GM23338 (cell line): ENCODE data around the gene RTF1.

Experiments
- CREB1 ChIP-seq: fragments of 250-450 bp; sonication (Bioruptor Pico); IDR thresholded peaks from 2 replicates; pipeline ENCODE4 v1.5.0; 2020; ENCODE audit warnings: low read depth, mild to moderate bottlenecking, moderate library complexity
- EZH2 ChIP-seq: fragments of 200-600 bp; sonication (generic); IDR thresholded peaks from one replicate; pipeline ENCODE4 v1.8.0; 2017; ENCODE audit warnings: antibody characterized with exemption, mild to moderate bottlenecking, low read depth; ENCODE audit not compliant: unreplicated experiment
- STAT1 ChIP-seq: IDR thresholded peaks from one replicate; pipeline ENCODE4 v1.6.1; 2016; ENCODE audit warnings: antibody characterized with exemption; ENCODE audit not compliant: unreplicated experiment
- TF ChIP-seq, protein P1 (sequence below), 2 experiments: fragments of 200-600 bp in 1 of 2; sonication (generic) in 1 of 2; conservative IDR thresholded peaks; 2 replicates each; pipeline versions ENCODE4 v1.5.1 to v1.6.1; 2016 to 2017; ENCODE audit warnings: antibody characterized with exemption in 2 of 2, low read depth in 2 of 2, mild to moderate bottlenecking in 2 of 2, moderate library complexity in 1 of 2

DNA sequence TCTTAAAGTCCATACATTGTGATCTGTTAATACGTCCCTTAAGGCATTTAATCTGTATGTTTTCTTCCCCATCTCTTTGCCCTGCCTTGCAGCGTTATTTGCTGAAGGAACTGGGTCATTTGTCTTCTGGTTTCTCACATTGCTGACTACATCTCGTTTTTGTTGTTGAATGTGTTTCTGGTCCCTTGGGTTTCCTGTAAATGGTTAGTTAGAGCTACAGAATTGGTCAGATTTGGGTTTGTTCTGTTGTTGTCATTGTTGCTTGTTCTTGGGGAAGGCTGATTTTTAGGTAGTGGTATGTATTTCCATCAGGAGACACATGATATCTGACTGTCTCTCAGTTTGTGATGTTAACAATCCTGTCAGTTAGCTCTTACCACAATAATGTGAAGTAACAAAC is 49.8 kb downstream of the RTF1 start:
- TF ChIP-seq, protein P1, sequence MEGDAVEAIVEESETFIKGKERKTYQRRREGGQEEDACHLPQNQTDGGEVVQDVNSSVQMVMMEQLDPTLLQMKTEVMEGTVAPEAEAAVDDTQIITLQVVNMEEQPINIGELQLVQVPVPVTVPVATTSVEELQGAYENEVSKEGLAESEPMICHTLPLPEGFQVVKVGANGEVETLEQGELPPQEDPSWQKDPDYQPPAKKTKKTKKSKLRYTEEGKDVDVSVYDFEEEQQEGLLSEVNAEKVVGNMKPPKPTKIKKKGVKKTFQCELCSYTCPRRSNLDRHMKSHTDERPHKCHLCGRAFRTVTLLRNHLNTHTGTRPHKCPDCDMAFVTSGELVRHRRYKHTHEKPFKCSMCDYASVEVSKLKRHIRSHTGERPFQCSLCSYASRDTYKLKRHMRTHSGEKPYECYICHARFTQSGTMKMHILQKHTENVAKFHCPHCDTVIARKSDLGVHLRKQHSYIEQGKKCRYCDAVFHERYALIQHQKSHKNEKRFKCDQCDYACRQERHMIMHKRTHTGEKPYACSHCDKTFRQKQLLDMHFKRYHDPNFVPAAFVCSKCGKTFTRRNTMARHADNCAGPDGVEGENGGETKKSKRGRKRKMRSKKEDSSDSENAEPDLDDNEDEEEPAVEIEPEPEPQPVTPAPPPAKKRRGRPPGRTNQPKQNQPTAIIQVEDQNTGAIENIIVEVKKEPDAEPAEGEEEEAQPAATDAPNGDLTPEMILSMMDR (conservative IDR thresholded peaks at IDR 0.05; ENCODE audit: low read depth in 2 of 2), result no peak
- TF ChIP-seq EZH2 (no peak), CREB1 (no peak), STAT1 (no peak)
